OCI-LY7 (cell line): ENCODE measurements around the gene C12orf50. TPM values are rescaled to one million over a fixed set of nuclear protein-coding genes. Genes with fewer than 3 reads are reported as not detected.

Experiments
- BruUV-seq: library from RNA; stranded (reverse); fragments of 400-500 nt; replicated peaks from 2 replicates; lab custom pipeline; 2021; lab: Mats Ljungman, UMichigan
- CTCF ChIA-PET: fragments of 300-600 bp; sonication (Branson Sonifier 250); formaldehyde crosslinking; loops from one replicate; lab custom pipeline; 2022; ENCODE audit warnings: antibody characterized with exemption; ENCODE audit not compliant: unreplicated experiment; lab: Charles Lee
- POLR2A ChIA-PET: fragments of 300-600 bp; sonication (Branson Sonifier 250); formaldehyde crosslinking; loops from one replicate; lab custom pipeline; 2022; ENCODE audit warnings: antibody characterized with exemption; lab: Charles Lee
- DNase-seq: peaks from one replicate; pipeline ENCODE4 v3.0.0-alpha.2; 2015; ENCODE audit warnings: low spot score
- H2AFZ ChIP-seq: fragments of 200-600 bp; sonication (generic), shearing (Covaris generic); 2 replicates; pipeline ENCODE4 v1.6.1; 2014; ENCODE audit warnings: mild to moderate bottlenecking, antibody characterized with exemption, low read length, moderate library complexity
- H3K27ac ChIP-seq: fragments of 200-600 bp; sonication (generic); 2 replicates; pipeline ENCODE4 v1.5.1; 2014; ENCODE audit warnings: mixed run types, low read depth, mild to moderate bottlenecking, moderate library complexity, low read length, inconsistent platforms; ENCODE audit not compliant: poor library complexity, severe bottlenecking
- H3K36me3 ChIP-seq: fragments of 200-600 bp; sonication (generic); 2 replicates; pipeline ENCODE4 v1.6.1; 2014; ENCODE audit warnings: mild to moderate bottlenecking, antibody characterized with exemption, low read length, moderate library complexity, mixed read lengths; ENCODE audit not compliant: insufficient read depth
- H3K4me1 ChIP-seq: fragments of 200-600 bp; sonication (generic); 2 replicates; pipeline ENCODE4 v1.5.1; 2014; ENCODE audit warnings: mild to moderate bottlenecking, low read length; ENCODE audit not compliant: insufficient read depth, poor library complexity, severe bottlenecking
- H3K4me2 ChIP-seq: fragments of 200-600 bp; sonication (generic); 2 replicates; pipeline ENCODE4 v1.6.1; 2014; ENCODE audit warnings: mild to moderate bottlenecking, low read length
- H3K4me3 ChIP-seq: fragments of 200-600 bp; sonication (generic); 2 replicates; pipeline ENCODE4 v1.5.1; 2014; ENCODE audit warnings: mild to moderate bottlenecking, low read depth, low read length; ENCODE audit not compliant: poor library complexity, severe bottlenecking
- H3K79me2 ChIP-seq: fragments of 200-600 bp; sonication (generic); 2 replicates; pipeline ENCODE4 v1.6.1; 2016; ENCODE audit warnings: low read depth, mild to moderate bottlenecking, low read length, moderate library complexity, mixed read lengths; ENCODE audit not compliant: insufficient read depth
- H3K9me2 ChIP-seq: fragments of 200-600 bp; sonication (generic); 2 replicates; pipeline ENCODE4 v1.6.1; 2016; ENCODE audit warnings: mild to moderate bottlenecking, low read length, mixed read lengths; ENCODE audit not compliant: insufficient read depth
- H3K9me3 ChIP-seq: fragments of 200-600 bp; sonication (generic); 2 replicates; pipeline ENCODE4 v1.6.1; 2014; ENCODE audit warnings: mild to moderate bottlenecking, mixed run types, low read length, mixed read lengths
- H4K20me1 ChIP-seq: fragments of 200-600 bp; sonication (generic); 2 replicates; pipeline ENCODE4 v1.6.1; 2014; ENCODE audit warnings: mild to moderate bottlenecking, antibody characterized with exemption, low read length, moderate library complexity, mixed read lengths; ENCODE audit not compliant: insufficient read depth
- EZH2phosphoT487 ChIP-seq: fragments of 200-600 bp; sonication (generic); IDR thresholded peaks from 2 replicates; pipeline ENCODE4 v1.6.1; 2018; ENCODE audit warnings: low read depth, borderline replicate concordance, mild to moderate bottlenecking, mixed run types, antibody characterized with exemption, low read length, moderate library complexity, mixed read lengths
- intact Hi-C: fragments of 100-400 bp; cut with micrococcal nuclease; formaldehyde crosslinking; loops from one replicate; pipeline ENCODE4 v1.10.0; 2022; ENCODE audit not compliant: unreplicated experiment
- total RNA-seq, 2 experiments: library from RNA; depleted of rRNA in 1 of 2; stranded (reverse); fragments of >200 nt in 1 of 2; shearing (Covaris generic) in 1 of 2; gene quantifications; 2 replicates each; pipeline ENCODE4 v1.2.3, GENCODE V29; 2014 to 2022
- TF ChIP-seq, protein P1 (sequence below): fragments of 200-600 bp; sonication (generic); conservative IDR thresholded peaks from 2 replicates; pipeline ENCODE4 v1.5.1; 2014; ENCODE audit warnings: mild to moderate bottlenecking, antibody characterized with exemption, low read length, moderate library complexity, mixed read lengths

C12orf50 gene
- total RNA-seq, 2 experiments from 2014 or later, result 0.08 TPM; not detected in 1

DNA sequence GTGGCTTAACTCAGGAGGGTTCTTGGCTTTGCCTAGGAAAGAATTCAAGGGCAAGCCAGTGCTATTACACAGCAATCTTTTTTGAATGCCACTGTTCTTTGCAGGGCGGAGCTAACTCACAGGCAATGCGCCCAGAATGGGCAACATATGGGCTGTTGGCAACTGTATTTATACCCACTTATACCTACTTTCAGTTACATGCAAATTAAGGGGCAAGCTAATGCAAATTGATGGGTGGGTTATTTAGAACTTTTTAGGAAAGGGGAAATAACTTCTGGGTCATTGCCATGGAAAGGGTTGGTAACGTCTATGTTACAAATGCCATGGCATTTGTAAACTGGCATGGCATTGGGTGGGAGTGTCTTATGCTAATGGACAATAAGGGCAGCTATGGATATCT is 85.4 kb downstream of the C12orf50 start:
- intact Hi-C loops, result no loop called here
- Histone ChIP-seq H3K4me3 (no peak overlapping the region), H3K4me1 (no peaks in the 10 kb centered on the region), H3K27ac (no peak overlapping the region), H3K36me3 (no peaks in the 10 kb centered on the region), H2AFZ (no peak overlapping the region), H3K79me2 (no peaks in the 10 kb centered on the region), H4K20me1 (no peaks in the 10 kb centered on the region), H3K9me2 (no peaks in the 10 kb centered on the region), H3K4me2 (no peak overlapping the region), H3K9me3 (no peaks in the 10 kb centered on the region)
- BruUV-seq, result no TSS peak
- TF ChIP-seq EZH2phosphoT487, result no peak
- TF ChIP-seq, protein P1, sequence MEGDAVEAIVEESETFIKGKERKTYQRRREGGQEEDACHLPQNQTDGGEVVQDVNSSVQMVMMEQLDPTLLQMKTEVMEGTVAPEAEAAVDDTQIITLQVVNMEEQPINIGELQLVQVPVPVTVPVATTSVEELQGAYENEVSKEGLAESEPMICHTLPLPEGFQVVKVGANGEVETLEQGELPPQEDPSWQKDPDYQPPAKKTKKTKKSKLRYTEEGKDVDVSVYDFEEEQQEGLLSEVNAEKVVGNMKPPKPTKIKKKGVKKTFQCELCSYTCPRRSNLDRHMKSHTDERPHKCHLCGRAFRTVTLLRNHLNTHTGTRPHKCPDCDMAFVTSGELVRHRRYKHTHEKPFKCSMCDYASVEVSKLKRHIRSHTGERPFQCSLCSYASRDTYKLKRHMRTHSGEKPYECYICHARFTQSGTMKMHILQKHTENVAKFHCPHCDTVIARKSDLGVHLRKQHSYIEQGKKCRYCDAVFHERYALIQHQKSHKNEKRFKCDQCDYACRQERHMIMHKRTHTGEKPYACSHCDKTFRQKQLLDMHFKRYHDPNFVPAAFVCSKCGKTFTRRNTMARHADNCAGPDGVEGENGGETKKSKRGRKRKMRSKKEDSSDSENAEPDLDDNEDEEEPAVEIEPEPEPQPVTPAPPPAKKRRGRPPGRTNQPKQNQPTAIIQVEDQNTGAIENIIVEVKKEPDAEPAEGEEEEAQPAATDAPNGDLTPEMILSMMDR, result no peak
- no peak for DNase-seq
- CTCF ChIA-PET, result no interaction called here
- POLR2A ChIA-PET, result interaction anchor here (0.6 kb wide), 1 partner anchor 12 kb away, joined by 3 read pairs; no protein-coding TSS in a partner anchor

DNA sequence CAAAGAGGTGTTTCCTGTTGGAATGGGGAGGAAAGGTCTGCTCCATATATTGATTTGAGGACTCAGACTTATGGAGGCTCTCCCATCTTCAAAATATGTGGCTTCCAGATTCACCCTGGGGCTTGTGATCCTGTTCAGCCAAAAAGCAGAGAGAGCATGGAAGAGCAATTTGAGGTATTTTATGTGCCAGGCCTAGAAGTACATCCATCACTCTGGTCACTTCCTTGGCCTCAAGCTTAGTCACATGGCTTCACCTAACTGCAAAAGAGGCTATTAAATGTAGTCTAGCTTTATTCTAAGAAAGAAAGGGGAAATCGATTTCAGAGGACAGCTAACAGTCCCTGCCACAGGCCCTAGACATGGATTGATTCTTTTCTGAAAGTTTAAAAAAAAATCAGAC is 86.2 kb downstream of the C12orf50 start:
- CTCF ChIA-PET, result no interaction called here
- TF ChIP-seq, protein P1, result no peak
- TF ChIP-seq EZH2phosphoT487, result no peak
- no peaks in the 10 kb centered on the region for H4K20me1 ChIP-seq
- no peaks in the 10 kb centered on the region for H3K79me2 ChIP-seq
- no peak for DNase-seq
- no peak overlapping the region for H3K4me2 ChIP-seq
- BruUV-seq, result no TSS peak
- H3K36me3 ChIP-seq, result no peaks in the 10 kb centered on the region
- POLR2A ChIA-PET, result no interaction called here
- no peak overlapping the region for H2AFZ ChIP-seq
- intact Hi-C loops, result no loop called here
- no peak overlapping the region for H3K27ac ChIP-seq
- H3K4me1 ChIP-seq, result no peaks in the 10 kb centered on the region
- no peaks in the 10 kb centered on the region for H3K9me2 ChIP-seq
- H3K9me3 ChIP-seq, result no peaks in the 10 kb centered on the region
- H3K4me3 ChIP-seq, result no peak overlapping the region

DNA sequence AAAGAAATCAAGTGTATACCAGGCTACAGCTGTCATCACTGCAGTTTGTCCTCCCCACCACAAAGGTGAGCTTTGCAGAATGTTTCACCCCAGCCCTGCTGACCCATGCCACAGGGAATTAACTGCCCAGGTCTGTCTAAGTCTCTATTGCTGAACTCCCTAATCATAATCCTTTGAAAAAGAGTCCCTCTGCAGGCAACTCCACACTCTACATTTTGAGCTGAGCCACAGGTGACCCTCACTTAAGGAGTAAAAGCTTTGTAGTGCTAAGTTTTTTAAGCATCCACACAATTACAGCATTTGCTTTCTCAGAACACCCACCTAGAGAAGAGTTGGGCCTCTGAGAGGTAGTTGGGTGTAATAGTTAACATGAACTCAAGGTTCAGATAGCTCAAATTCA is 90.0 kb downstream of the C12orf50 start:
- Histone ChIP-seq H3K4me1 (no peaks in the 10 kb centered on the region), H2AFZ (no peak overlapping the region), H3K36me3 (no peaks in the 10 kb centered on the region), H3K9me3 (no peaks in the 10 kb centered on the region), H3K79me2 (no peaks in the 10 kb centered on the region), H3K4me2 (no peak overlapping the region), H3K27ac (no peak overlapping the region), H4K20me1 (no peaks in the 10 kb centered on the region), H3K4me3 (no peak overlapping the region), H3K9me2 (no peaks in the 10 kb centered on the region)
- no peak for DNase-seq
- ChIA-PET POLR2A (no interaction called here), CTCF (no interaction called here)
- no TSS peak for BruUV-seq
- no peak for TF ChIP-seq EZH2phosphoT487
- TF ChIP-seq, protein P1, result no peak
- intact Hi-C loops, result no loop called here
